ENCODE measurements around the gene ARFIP2.

ARFIP2 gene

DNA sequence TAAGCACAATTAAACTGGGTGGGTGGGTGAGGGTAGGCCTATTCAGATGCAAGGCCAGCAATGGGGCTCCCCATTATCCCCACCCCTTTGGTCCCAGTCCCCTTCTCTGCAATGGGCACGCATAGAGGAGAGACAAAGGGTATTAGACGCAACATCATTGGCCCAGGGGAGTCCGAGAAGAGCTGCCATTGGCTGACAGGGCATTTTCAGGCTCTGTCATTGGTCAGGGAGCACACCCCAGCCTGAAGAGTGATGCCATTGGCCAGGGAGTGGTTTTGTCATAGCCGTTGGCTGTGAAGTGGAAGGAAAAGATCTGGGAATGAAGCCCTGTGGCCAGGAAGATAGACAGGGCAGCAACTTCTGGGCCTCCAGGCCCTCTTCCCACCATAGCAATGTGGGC is 4.6 kb downstream of the ARFIP2 start:
- DNase-seq (ENCODE audit: low spot score) = no peak
- TF ChIP-seq, protein P1, sequence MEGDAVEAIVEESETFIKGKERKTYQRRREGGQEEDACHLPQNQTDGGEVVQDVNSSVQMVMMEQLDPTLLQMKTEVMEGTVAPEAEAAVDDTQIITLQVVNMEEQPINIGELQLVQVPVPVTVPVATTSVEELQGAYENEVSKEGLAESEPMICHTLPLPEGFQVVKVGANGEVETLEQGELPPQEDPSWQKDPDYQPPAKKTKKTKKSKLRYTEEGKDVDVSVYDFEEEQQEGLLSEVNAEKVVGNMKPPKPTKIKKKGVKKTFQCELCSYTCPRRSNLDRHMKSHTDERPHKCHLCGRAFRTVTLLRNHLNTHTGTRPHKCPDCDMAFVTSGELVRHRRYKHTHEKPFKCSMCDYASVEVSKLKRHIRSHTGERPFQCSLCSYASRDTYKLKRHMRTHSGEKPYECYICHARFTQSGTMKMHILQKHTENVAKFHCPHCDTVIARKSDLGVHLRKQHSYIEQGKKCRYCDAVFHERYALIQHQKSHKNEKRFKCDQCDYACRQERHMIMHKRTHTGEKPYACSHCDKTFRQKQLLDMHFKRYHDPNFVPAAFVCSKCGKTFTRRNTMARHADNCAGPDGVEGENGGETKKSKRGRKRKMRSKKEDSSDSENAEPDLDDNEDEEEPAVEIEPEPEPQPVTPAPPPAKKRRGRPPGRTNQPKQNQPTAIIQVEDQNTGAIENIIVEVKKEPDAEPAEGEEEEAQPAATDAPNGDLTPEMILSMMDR (IDR thresholded peaks at IDR 0.05; ENCODE audit: borderline replicate concordance, control extremely low read depth, extremely low read depth, insufficient read depth, missing control alignments) = no peak
- in situ Hi-C loops (cut with MboI; ENCODE audit: low sequenced_read_pairs, unreplicated experiment) = no loop called here

DNA sequence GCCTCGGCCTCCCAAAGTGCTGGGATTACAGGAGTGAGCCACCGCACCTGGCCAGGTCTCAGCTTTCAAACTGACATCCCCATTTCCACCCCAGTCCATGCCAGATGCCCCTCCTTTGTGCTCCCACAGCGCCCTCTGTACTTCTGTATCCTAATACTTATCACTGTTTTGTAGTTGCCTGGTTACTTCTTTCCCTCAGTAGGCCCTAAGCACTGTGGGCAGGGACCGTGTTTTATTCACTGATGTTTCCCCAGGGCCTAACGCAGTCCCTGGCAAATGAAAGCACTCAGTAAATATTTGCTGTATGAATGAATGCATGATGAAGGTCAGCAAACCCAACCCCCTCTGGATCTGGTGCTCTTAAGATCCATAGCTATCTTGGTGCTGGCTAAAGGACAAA is 5.2 kb downstream of the ARFIP2 start:
- TF ChIP-seq, protein P1 (IDR thresholded peaks at IDR 0.05; ENCODE audit: borderline replicate concordance, control extremely low read depth, extremely low read depth, insufficient read depth, missing control alignments) = no peak
- in situ Hi-C loops (cut with MboI; ENCODE audit: low sequenced_read_pairs, unreplicated experiment) = no loop called here
- DNase-seq (ENCODE audit: low spot score) = no peak

DNA sequence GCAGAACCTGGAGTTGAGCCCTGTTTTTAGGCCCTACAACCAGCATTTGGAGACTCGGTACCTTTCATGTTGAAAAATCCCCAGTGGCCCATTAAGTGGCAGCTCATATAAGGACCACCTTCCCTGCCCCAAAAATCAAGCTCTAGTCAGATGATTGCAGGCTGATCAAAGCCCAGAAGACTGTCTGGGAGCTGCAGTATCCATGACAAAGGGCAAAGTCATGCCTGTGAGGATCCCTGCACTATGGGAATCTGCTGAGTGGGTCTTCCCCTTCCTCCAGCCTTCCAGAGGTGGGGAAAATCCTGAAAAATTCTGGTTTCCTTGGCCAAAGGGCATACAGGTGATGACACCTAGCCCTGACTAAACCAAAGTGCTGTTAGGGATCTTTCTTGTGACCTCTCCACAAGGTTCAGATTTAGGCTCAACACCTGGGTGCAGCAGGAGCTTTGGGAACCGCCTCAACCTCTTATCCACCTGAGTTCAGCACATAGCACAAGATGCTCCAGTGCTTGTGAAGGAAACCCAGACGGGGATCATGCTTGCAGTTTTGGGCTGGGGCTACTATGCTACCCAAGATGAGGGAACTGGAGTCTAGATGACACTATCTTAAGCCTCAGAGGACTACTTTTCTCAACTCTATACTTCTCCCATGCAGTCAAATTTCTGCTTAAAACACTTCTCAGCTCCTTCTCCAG is 6.2 kb downstream of the ARFIP2 start:
- DNase-seq (ENCODE audit: low spot score) = no peak
- TF ChIP-seq, protein P1 (IDR thresholded peaks at IDR 0.05; ENCODE audit: borderline replicate concordance, control extremely low read depth, extremely low read depth, insufficient read depth, missing control alignments) = peak; percentile 4
- in situ Hi-C loops (cut with MboI; ENCODE audit: low sequenced_read_pairs, unreplicated experiment) = no loop called here

DNA sequence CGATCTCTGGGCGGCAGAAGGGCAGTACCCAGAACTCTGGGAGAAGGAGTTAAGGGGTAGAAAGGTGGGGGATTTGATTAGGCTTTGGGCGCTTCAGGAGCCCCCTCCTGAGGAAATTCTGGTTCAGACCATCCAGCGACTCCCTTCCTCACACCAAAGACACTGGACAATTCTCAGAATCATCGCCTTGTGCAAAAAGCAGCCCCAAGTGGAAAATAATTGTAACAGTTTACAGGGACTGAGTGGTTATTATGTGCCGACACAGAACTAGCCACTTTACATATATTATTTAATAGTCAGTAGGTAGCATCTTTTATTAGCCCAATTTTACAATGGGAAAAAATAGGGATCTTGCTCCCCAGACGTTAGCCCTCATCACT is 6.7 kb downstream of the ARFIP2 start:
- TF ChIP-seq, protein P1 (IDR thresholded peaks at IDR 0.05; ENCODE audit: borderline replicate concordance, control extremely low read depth, extremely low read depth, insufficient read depth, missing control alignments) = no peak
- in situ Hi-C loops (cut with MboI; ENCODE audit: low sequenced_read_pairs, unreplicated experiment) = no loop called here
- no peak for DNase-seq (ENCODE audit: low spot score)

DNA sequence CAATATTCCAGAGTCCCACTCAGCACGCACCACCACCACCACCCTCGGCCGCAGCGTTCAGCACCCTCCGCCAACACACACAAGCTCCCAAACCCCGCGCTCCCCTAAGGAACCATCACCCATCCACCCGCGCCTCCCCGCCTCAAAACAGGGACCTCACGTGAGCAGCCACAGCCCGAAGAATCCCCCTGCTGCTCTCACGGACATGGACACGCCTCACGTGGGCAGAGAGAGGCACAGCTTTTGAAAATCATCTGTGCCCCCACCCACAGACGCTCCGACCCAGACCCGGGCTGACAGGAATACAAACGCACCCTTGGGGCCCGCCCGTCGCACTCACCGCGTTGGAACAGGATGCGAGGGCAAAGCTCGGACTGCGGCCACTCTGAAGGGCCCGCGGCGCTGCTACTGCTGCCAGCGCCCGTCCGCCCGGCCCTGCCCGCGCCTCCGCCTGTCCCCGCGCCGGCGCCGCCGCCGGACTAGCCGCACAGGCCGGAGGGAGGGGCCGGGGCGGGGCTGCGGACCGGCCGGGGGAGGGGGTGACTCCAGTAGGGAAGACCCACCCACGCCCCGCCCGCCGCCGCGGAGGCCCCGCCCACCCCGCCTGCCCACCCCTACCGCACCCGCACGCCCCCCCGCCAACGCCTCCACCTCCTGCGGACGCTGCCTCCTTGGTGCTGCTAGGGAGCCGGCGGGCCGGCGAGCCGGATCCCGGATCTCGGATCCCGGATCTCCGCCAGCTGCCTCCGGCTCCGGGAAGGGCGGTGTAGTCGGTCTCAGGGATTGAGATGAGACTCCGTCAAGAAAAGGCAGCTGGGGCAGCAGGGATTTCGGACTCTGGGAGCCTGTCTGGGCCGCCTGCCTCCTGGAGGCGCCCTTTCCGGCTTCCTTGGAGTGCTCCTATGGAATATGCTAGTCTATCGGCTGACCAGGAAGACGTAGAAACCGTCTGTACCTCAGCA is 7.4 kb downstream of the ARFIP2 start, which contains the start of gene TRIM3:
Gene TRIM3 (minus strand): TSS at position 491 of the 962 bp plus-strand sequence. CDS start 8,246 bp downstream, outside the sequence.
- in situ Hi-C loops (cut with MboI; ENCODE audit: low sequenced_read_pairs, unreplicated experiment) = no loop called here
- TF ChIP-seq, protein P1 (IDR thresholded peaks at IDR 0.05; ENCODE audit: borderline replicate concordance, control extremely low read depth, extremely low read depth, insufficient read depth, missing control alignments) = no peak
- peak; percentile 96 for DNase-seq (ENCODE audit: low spot score)

DNA sequence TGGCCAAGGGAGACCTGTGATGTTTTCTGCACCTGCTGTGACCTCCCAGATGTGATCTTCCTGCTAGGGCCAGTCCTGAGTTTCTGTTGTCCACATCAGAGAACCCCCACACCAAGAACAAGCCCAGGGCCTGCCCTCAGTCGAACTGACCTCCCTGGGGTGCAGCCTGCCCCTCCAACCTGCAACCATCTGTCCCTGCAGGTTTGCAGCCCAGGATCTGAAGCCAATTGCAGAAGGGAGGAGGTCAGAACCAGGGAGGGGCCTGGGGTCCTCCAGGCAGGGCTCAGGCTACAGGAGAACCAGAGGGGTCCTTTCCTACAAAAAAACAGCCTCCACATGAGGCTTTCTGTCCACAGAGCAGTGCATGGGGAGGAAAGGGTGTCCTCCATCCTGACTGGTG is 8.2 kb downstream of the ARFIP2 start:
- TF ChIP-seq, protein P1 (IDR thresholded peaks at IDR 0.05; ENCODE audit: borderline replicate concordance, control extremely low read depth, extremely low read depth, insufficient read depth, missing control alignments) = no peak
- in situ Hi-C loops (cut with MboI; ENCODE audit: low sequenced_read_pairs, unreplicated experiment) = no loop called here
- DNase-seq (ENCODE audit: low spot score) = no peak

Data from GM13976 (cell line).